ENCODE measurements around the gene BBS1. TPM values are rescaled to one million over a fixed set of nuclear protein-coding genes. Genes with fewer than 3 reads are reported as not detected.

Gene BBS1
- polyA plus RNA-seq, 4 donors = 3.8 to 37.1 (median 7.9) TPM

DNA sequence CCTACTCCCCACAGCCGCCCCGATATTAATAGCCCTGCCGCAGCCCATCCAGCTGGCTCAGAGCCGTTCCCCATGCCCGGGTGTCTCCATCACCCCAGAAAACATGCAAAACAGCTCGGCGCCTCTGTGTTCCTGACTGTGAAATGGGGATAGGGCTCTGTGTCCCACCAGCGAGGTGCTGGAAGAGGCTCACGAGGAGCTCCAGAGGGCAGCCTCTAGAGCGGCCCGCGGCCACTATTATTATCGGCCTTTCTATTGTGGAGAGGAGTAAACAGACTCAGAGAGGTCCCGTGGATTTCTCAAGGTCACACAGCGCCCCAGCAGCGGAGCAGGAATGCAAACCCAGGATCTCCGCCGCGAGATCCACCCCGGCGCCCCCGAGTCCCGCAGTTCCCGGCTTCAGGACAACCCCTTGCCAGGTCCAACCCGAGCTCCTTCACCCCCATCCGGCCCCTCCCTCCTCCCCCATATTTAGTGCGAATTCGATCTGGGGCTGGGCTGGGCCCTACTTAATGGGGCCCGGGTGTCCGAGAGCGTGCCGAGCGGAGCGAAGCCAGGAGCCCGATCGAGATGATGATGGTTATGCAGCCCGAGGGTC, 36.0 kb downstream of the BBS1 start, which contains the start of gene ACTN3:
Gene ACTN3, plus strand, starts transcription at position 536 of the 598 bp plus-strand sequence. Its CDS starts 35 bp downstream, at position 571.
- Histone ChIP-seq H3K27ac (ENCODE audit: low read depth in 1 of 3, low read length in 2 of 3) (peak within 1 kb of the TSS in 2 of 3 donors; percentile 61 to 77), H3K27me3 (ENCODE audit: control insufficient read depth in 3 of 3, insufficient read depth in 3 of 3, low read length in 3 of 3) (peaks cover 0 to 13% (median 0%) of the 10 kb centered on the region in 3 donors), H3K36me3 (ENCODE audit: control insufficient read depth in 3 of 3, insufficient read depth in 2 of 3, low read depth in 1 of 3, low read length in 3 of 3) (peaks cover 0 to 21% (median 3%) of the 10 kb centered on the region in 3 donors), H3K9me3 (ENCODE audit: control insufficient read depth in 2 of 2, insufficient read depth in 1 of 2, low read depth in 1 of 2, low read length in 1 of 2) (no peaks in the 10 kb centered on the region), H3K4me1 (ENCODE audit: control insufficient read depth in 3 of 3, insufficient read depth in 2 of 3, low read depth in 1 of 3, low read length in 2 of 3) (peaks cover 0 to 16% (median 0%) of the 10 kb centered on the region in 3 donors), H3K4me3 (ENCODE audit: low read depth in 1 of 3, low read length in 3 of 3) (peak within 1 kb of the TSS; percentile 66 to 85 (median 74))
- FAIRE-seq (no peak), DNase-seq (no peak)
- 1 to 4% (median 4%) methylated on average over 28 to 37 of the region's 37 CpGs for WGBS, 3 donors

DNA sequence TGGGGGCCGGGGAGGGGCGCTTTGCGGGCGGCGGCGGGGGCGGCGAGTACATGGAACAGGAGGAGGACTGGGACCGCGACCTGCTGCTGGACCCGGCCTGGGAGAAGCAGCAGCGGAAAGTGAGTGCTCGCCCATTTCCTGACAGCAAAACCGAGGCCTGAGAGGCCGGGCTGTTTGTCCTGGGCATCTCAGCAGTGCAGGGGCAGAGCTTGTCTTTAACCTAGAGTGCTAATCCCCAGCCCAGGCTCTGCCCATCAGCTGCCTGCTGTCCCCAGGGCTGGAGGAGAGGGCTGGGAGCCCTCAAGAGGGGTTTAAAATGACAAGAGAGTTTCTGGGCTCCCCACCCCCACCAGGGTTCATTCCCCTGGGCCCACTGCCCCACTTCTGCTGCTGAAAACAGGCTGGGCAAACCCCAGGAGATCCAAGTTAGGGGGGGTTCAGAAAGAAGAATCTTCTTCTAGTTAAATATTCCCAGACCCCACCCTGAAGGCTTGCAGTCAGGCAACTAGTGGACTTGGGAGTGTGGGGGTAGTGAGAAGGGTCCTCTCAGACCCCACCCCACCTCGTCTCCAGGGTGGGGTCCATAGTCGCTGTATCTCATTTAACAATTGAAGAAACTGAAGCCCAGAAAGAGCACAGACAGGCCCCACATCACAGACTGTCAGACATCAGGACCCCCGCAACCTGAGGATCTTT, 36.7 kb downstream of the BBS1 start:
- Histone ChIP-seq H3K27ac (ENCODE audit: low read depth in 1 of 3, low read length in 2 of 3) (no peak overlapping the region), H3K4me1 (ENCODE audit: control insufficient read depth in 3 of 3, insufficient read depth in 2 of 3, low read depth in 1 of 3, low read length in 2 of 3) (peaks cover 0 to 16% (median 0%) of the 10 kb centered on the region in 3 donors), H3K27me3 (ENCODE audit: control insufficient read depth in 3 of 3, insufficient read depth in 3 of 3, low read length in 3 of 3) (peaks cover 0 to 13% (median 0%) of the 10 kb centered on the region in 3 donors), H3K4me3 (ENCODE audit: low read depth in 1 of 3, low read length in 3 of 3) (peak overlapping the region in 1 of 3 donors; percentile 85), H3K36me3 (ENCODE audit: control insufficient read depth in 3 of 3, insufficient read depth in 2 of 3, low read depth in 1 of 3, low read length in 3 of 3) (peaks cover 0 to 16% (median 3%) of the 10 kb centered on the region in 3 donors), H3K9me3 (ENCODE audit: control insufficient read depth in 2 of 2, insufficient read depth in 1 of 2, low read depth in 1 of 2, low read length in 1 of 2) (no peaks in the 10 kb centered on the region)
- no peak for DNase-seq
- FAIRE-seq = no peak
- 22 to 36% (median 29%) methylated on average over 18 of the region's 18 CpGs for WGBS, 3 donors

DNA sequence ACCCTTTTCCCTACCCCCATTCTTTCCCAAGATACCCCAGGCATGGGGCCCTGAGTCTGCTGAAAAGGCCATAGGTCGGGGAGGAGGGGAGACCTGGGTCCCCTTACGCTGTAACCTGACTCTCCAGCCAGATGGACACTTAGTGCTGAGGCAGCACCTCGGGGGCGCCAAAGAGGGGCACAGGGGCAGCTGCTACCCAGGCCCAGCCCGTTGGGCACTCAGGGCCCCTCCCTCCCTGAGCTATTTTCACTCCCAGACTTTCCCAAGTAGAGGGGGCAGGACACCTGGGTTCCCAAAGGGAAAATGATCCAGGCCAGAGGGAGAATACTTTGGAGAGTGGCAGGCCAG, 37.2 kb downstream of the BBS1 start:
- Histone ChIP-seq H3K4me3 (ENCODE audit: low read depth in 1 of 3, low read length in 3 of 3) (no peak overlapping the region), H3K9me3 (ENCODE audit: control insufficient read depth in 2 of 2, insufficient read depth in 1 of 2, low read depth in 1 of 2, low read length in 1 of 2) (no peaks in the 10 kb centered on the region), H3K27me3 (ENCODE audit: control insufficient read depth in 3 of 3, insufficient read depth in 3 of 3, low read length in 3 of 3) (peaks cover 0 to 13% (median 0%) of the 10 kb centered on the region in 3 donors), H3K27ac (ENCODE audit: low read depth in 1 of 3, low read length in 2 of 3) (no peak overlapping the region), H3K36me3 (ENCODE audit: control insufficient read depth in 3 of 3, insufficient read depth in 2 of 3, low read depth in 1 of 3, low read length in 3 of 3) (peaks cover 0 to 11% (median 0%) of the 10 kb centered on the region in 3 donors), H3K4me1 (ENCODE audit: control insufficient read depth in 3 of 3, insufficient read depth in 2 of 3, low read depth in 1 of 3, low read length in 2 of 3) (peaks cover 0 to 16% (median 0%) of the 10 kb centered on the region in 3 donors)
- WGBS, 3 donors = 32 to 36% (median 36%) methylated on average over 5 of the region's 5 CpGs
- FAIRE-seq = no peak
- no peak for DNase-seq

DNA sequence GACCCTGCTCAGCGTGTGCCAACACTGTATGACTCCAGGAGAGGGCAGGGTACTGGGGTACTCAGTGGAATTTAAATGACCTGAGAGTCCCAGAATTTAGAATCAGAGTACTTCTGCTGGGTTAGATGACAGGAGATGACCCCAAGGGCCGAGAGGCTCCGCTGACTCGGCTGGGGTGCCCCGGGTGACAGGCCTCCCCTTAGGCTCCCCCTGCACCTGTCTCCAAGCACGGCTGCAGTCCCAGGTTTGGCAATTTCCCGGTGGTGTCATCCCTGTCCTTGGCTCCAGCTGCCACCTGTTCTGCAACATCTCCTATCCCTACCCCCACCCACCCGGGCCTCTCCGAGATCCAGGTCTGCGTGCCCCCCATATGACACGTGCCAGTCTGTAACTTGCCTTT, 37.6 kb downstream of the BBS1 start:
- peaks cover 0 to 13% (median 0%) of the 10 kb centered on the region in 3 donors for H3K27me3 ChIP-seq (ENCODE audit: control insufficient read depth in 3 of 3, insufficient read depth in 3 of 3, low read length in 3 of 3)
- FAIRE-seq (no peak), DNase-seq (no peak)
- no peak overlapping the region for H3K27ac ChIP-seq (ENCODE audit: low read depth in 1 of 3, low read length in 2 of 3)
- H3K36me3 ChIP-seq (ENCODE audit: control insufficient read depth in 3 of 3, insufficient read depth in 2 of 3, low read depth in 1 of 3, low read length in 3 of 3) = peaks cover 0 to 7% (median 0%) of the 10 kb centered on the region in 3 donors
- no peaks in the 10 kb centered on the region for H3K9me3 ChIP-seq (ENCODE audit: control insufficient read depth in 2 of 2, insufficient read depth in 1 of 2, low read depth in 1 of 2, low read length in 1 of 2)
- WGBS, 3 donors = 14 to 47% (median 18%) methylated on average over 11 of the region's 11 CpGs
- no peak overlapping the region for H3K4me3 ChIP-seq (ENCODE audit: low read depth in 1 of 3, low read length in 3 of 3)
- peaks cover 0 to 16% (median 0%) of the 10 kb centered on the region in 3 donors for H3K4me1 ChIP-seq (ENCODE audit: control insufficient read depth in 3 of 3, insufficient read depth in 2 of 3, low read depth in 1 of 3, low read length in 2 of 3)

DNA sequence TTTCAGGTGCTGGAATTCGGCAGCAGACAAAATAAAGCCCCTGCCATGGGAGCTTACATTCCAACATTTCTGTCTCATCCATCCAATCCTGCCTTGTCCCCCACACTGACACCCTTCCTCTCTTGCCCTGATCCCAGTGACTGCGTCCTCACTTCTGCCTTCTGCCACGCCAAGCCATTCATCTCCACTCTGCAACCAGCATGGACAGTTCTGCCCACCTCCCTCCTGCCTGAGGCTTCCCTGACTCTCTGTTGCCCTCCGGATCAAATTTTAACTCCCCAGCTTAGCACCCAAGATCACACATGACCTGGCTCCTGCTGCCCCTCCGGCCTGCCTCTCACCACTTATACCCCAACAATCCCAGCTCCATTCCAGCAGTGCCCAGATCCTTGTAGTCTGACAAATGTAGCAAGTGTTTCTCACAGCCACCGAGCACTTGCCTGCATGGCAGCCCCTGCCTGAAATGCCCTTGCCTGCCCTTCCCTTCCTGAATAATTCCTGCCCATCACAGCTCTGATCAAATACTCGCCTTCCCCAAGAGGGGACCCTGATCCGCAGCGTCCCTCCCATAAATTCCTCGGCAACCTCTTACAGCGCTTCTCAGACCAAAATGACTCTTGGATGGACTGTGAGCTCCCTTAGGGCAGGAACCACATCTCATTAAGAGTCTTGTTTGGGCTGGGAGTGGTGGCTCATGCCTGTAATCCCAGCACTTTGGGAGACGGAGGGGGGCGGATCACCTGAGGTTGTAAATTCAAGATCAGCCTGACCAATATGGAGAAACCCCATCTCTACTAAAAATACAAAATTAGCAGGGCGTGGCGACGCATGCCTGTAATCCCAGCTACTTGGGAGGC, 38.6 kb downstream of the BBS1 start:
- Histone ChIP-seq H3K9me3 (ENCODE audit: control insufficient read depth in 2 of 2, insufficient read depth in 1 of 2, low read depth in 1 of 2, low read length in 1 of 2) (no peaks in the 10 kb centered on the region), H3K27me3 (ENCODE audit: control insufficient read depth in 3 of 3, insufficient read depth in 3 of 3, low read length in 3 of 3) (peaks cover 0 to 13% (median 0%) of the 10 kb centered on the region in 3 donors), H3K4me3 (ENCODE audit: low read depth in 1 of 3, low read length in 3 of 3) (no peak overlapping the region), H3K27ac (ENCODE audit: low read depth in 1 of 3, low read length in 2 of 3) (no peak overlapping the region), H3K4me1 (ENCODE audit: control insufficient read depth in 3 of 3, insufficient read depth in 2 of 3, low read depth in 1 of 3, low read length in 2 of 3) (peaks cover 0 to 16% (median 0%) of the 10 kb centered on the region in 3 donors), H3K36me3 (ENCODE audit: control insufficient read depth in 3 of 3, insufficient read depth in 2 of 3, low read depth in 1 of 3, low read length in 3 of 3) (peaks cover 0 to 2% (median 0%) of the 10 kb centered on the region in 3 donors)
- FAIRE-seq = no peak
- WGBS, 3 donors = 43 to 52% (median 49%) methylated on average over 16 of the region's 16 CpGs
- no peak for DNase-seq

DNA sequence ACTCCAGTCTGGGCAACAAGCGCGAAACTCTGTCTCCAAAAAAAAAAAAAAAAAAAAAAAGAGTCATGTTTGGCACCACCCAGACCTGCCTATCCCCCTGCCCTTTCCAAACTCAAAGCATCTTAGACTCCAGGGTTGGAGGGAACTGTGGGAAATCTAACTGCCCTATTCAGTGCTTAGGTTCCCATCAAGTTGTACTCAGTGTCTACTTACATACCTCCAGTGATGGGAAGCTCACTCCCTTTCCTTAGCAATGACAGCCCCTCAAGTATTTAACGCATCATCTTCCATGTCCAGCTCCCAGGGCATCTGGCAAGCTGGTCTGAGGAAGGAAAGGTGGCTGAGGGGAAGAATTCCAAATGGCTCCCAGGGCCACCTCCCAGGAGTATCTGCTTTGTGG, 39.3 kb downstream of the BBS1 start:
- Histone ChIP-seq H3K36me3 (ENCODE audit: control insufficient read depth in 3 of 3, insufficient read depth in 2 of 3, low read depth in 1 of 3, low read length in 3 of 3) (peaks cover 0 to 2% (median 0%) of the 10 kb centered on the region in 3 donors), H3K4me1 (ENCODE audit: control insufficient read depth in 3 of 3, insufficient read depth in 2 of 3, low read depth in 1 of 3, low read length in 2 of 3) (peaks cover 0 to 16% (median 0%) of the 10 kb centered on the region in 3 donors), H3K4me3 (ENCODE audit: low read depth in 1 of 3, low read length in 3 of 3) (no peak overlapping the region), H3K9me3 (ENCODE audit: control insufficient read depth in 2 of 2, insufficient read depth in 1 of 2, low read depth in 1 of 2, low read length in 1 of 2) (no peaks in the 10 kb centered on the region), H3K27ac (ENCODE audit: low read depth in 1 of 3, low read length in 2 of 3) (no peak overlapping the region), H3K27me3 (ENCODE audit: control insufficient read depth in 3 of 3, insufficient read depth in 3 of 3, low read length in 3 of 3) (peaks cover 0 to 13% (median 0%) of the 10 kb centered on the region in 3 donors)
- WGBS, 3 donors = 76 to 94% (median 86%) methylated on average over 3 of the region's 3 CpGs
- FAIRE-seq = no peak
- no peak for DNase-seq

DNA sequence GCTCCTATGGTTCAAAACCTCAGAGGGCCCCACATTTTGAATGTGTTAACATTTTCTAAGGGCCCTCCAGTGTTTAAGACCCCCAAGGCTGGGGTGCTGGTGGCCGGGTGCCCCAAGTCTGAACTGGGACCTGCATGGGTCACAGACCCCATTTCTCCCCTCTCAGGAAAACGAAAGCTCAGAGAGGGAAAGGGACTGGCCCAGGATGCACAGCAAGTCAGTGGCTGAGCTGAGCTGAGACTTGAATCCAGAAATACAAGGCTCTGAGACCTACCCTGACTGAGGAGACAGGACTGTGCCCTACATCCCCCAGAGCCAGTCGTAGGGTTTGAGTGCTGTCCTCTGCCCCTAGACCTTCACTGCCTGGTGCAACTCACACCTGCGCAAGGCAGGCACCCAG, 40.5 kb downstream of the BBS1 start:
- Histone ChIP-seq H3K4me1 (ENCODE audit: control insufficient read depth in 3 of 3, insufficient read depth in 2 of 3, low read depth in 1 of 3, low read length in 2 of 3) (peaks cover 0 to 10% (median 0%) of the 10 kb centered on the region in 3 donors), H3K27ac (ENCODE audit: low read depth in 1 of 3, low read length in 2 of 3) (no peak overlapping the region), H3K4me3 (ENCODE audit: low read depth in 1 of 3, low read length in 3 of 3) (no peak overlapping the region), H3K9me3 (ENCODE audit: control insufficient read depth in 2 of 2, insufficient read depth in 1 of 2, low read depth in 1 of 2, low read length in 1 of 2) (no peaks in the 10 kb centered on the region), H3K36me3 (ENCODE audit: control insufficient read depth in 3 of 3, insufficient read depth in 2 of 3, low read depth in 1 of 3, low read length in 3 of 3) (peaks cover 0 to 2% (median 0%) of the 10 kb centered on the region in 3 donors), H3K27me3 (ENCODE audit: control insufficient read depth in 3 of 3, insufficient read depth in 3 of 3, low read length in 3 of 3) (peaks cover 0 to 16% (median 0%) of the 10 kb centered on the region in 3 donors)
- DNase-seq (no peak), FAIRE-seq (no peak)
- 71 to 85% (median 83%) methylated on average over 4 of the region's 4 CpGs for WGBS, 3 donors

DNA sequence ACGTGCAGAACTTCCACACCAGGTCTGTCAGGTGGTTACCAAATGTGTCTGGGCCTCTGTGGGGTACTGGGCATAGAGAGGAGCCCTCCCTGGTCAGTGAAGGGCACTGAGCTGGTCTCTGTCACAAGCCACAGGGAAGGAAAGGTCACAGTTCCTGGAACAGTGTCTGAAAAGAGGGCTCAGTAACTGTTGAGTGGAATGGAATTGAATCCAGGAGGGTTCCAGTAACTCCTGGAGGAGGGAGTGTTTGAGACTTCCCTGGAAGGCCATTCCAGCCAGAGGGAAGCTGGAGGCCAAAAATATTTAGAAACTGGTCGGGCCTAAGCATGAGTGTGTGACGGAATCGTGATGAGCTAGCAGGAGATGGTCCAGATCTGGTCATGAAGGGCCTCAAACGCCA, 44.2 kb downstream of the BBS1 start:
- Histone ChIP-seq H3K4me3 (ENCODE audit: low read depth in 1 of 3, low read length in 3 of 3) (no peak overlapping the region), H3K4me1 (ENCODE audit: control insufficient read depth in 3 of 3, insufficient read depth in 2 of 3, low read depth in 1 of 3, low read length in 2 of 3) (peaks cover 0 to 6% (median 6%) of the 10 kb centered on the region in 3 donors), H3K27ac (ENCODE audit: low read depth in 1 of 3, low read length in 2 of 3) (no peak overlapping the region), H3K9me3 (ENCODE audit: control insufficient read depth in 2 of 2, insufficient read depth in 1 of 2, low read depth in 1 of 2, low read length in 1 of 2) (no peaks in the 10 kb centered on the region), H3K36me3 (ENCODE audit: control insufficient read depth in 3 of 3, insufficient read depth in 2 of 3, low read depth in 1 of 3, low read length in 3 of 3) (peaks cover 0 to 2% (median 0%) of the 10 kb centered on the region in 3 donors), H3K27me3 (ENCODE audit: control insufficient read depth in 3 of 3, insufficient read depth in 3 of 3, low read length in 3 of 3) (peaks cover 0 to 30% (median 6%) of the 10 kb centered on the region in 3 donors)
- no peak for FAIRE-seq
- DNase-seq = no peak
- 64 to 73% (median 73%) methylated on average over 5 of the region's 5 CpGs for WGBS, 3 donors

Data from small intestine (tissue), 7 donors.